Measurements from ENCODE around the gene PSMC3.

The PSMC3 gene

DNA sequence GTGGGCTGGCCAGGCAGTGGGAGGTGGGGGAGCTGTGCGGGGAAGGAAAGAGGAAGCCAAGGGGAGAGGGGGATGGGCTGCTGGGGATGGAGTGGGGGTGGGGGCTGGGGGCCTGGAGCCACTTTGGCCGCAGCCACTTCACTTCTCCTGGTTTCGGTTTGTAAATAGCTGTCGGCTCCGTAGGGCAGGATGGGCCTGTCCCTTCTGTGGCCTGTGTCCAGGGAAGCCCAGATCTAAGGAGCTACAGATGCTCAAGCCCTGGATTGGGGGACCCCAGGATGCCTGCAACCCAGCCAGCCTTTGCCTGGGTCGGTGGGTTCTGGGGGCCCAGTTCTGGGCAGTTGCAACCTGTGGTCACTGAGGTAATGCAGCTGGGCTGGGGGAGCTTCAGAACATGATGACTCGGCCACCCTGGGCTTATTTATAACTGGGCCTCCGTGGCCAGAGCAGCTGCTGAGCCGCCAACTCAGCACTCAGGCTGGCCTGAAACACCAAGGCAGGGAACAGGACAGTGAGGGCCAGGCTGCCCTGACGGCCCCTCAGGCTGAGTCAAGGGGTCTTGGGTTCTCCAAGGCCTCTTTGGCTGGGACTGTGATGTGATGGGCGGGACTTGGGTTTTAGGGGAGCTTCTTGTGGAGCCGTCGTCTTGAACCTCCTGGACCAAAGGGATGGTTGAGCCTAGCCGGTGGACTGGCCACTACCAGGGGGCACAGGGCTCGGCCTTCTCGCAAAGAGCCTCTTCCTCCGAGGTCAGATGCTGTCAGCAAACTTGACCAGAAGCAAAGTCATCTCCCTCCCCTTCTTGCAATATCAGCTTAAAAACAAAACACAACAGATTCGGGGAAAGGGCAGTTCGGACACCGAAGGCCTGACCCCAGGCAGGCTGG lies 32.8 kb downstream of the PSMC3 start:
- TF ChIP-seq, protein P1, sequence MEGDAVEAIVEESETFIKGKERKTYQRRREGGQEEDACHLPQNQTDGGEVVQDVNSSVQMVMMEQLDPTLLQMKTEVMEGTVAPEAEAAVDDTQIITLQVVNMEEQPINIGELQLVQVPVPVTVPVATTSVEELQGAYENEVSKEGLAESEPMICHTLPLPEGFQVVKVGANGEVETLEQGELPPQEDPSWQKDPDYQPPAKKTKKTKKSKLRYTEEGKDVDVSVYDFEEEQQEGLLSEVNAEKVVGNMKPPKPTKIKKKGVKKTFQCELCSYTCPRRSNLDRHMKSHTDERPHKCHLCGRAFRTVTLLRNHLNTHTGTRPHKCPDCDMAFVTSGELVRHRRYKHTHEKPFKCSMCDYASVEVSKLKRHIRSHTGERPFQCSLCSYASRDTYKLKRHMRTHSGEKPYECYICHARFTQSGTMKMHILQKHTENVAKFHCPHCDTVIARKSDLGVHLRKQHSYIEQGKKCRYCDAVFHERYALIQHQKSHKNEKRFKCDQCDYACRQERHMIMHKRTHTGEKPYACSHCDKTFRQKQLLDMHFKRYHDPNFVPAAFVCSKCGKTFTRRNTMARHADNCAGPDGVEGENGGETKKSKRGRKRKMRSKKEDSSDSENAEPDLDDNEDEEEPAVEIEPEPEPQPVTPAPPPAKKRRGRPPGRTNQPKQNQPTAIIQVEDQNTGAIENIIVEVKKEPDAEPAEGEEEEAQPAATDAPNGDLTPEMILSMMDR (conservative IDR thresholded peaks at IDR 0.05): no peak
- TF ChIP-seq ZFX (IDR thresholded peaks at IDR 0.05): no peak
- no peak overlapping the region for H3K27ac ChIP-seq

DNA sequence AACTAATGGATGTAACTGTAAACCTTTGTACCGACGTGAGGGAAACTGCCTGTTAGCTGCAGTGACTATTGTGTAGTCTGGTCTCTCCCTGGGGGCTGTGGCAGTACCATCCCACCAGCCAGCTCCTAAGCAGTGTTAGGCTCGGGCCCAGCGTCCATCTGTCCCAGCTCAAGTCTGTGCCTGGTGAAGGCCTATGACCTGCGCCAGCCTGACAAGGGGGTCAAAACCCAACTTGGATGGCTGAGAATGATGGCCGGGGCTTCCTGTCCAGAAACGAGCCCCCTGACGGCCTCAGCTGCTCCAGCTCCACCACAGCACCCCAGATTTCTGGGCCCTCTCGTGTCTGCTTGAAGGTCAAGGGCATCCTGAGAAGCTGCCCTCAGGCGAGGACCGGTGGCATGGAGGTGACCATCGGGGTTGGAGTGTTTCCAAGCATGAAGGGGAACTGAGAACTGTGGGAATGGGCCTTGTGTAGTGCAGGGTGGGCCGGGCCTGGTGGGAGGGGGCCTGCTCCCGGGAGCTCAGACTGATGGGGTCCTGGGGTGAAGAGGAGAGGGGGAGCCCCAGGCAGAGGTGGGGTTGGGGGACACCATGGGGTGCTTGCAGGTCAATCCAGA lies 33.6 kb downstream of the PSMC3 start:
- H3K27ac ChIP-seq: no peak overlapping the region
- no peak for TF ChIP-seq ZFX (IDR thresholded peaks at IDR 0.05)
- TF ChIP-seq, protein P1 (conservative IDR thresholded peaks at IDR 0.05): no peak

DNA sequence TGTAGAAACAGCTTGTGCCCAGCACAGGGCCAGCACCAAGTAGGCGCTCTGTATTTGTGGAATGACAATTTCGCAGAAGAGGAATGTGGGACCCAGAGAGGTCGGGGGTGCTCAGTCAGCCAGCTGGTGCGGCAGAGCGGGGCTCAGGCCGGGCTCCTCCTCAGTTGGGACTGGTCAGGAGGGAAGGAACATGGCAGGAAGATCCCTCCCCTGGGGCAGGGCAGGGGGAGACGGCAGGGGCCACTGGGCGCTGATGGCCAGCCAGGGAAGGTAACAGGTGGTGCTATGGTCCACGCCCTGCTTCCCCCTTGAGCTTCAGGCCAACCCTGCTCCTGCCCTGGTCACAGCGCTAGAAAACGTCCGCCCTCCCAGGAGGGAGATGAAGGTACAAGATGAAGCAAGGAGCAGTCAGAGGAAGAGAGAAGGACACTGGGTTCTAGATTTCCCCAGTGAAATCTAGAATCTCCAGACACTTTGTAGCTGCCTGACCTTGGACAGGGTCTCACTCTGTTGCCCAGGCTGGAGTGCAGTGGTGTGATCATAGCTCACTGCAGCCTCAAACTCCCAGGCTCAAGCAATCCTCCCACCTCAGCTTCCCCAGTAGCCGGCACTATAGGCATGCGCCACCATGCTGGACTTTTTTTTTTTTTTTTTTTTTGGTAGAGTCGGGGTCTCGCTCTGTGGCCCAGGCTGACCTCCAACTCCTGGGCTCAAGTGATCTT lies 34.4 kb downstream of the PSMC3 start:
- no peak overlapping the region for H3K27ac ChIP-seq
- no peak for TF ChIP-seq ZFX (IDR thresholded peaks at IDR 0.05)
- TF ChIP-seq, protein P1 (conservative IDR thresholded peaks at IDR 0.05): no peak

DNA sequence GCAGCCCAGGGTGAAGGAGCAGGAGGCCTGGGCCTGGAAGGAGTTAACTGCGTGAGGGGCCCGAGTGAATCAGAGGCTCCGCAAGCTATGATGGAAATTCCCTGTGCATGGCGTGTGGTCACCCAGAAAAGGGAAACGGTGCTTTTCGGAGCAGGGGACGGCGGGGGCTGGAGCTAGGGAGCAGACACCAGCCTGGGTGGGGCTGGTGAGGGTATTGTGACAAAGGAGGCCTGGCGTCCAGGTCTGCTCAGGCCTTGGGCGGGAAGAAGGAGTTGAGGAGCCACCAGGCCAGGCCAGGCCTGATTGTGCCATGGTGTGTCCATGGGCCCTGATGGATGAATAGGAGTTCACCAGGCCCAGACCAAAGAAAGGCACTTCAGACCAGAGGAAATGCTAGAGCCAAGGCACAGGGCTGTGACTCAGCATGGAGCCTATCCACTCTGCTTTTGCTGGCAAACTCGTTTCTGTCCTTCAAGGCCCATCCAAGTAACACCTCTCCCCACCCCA lies 35.1 kb downstream of the PSMC3 start:
- TF ChIP-seq, protein P1 (conservative IDR thresholded peaks at IDR 0.05): no peak
- TF ChIP-seq ZFX (IDR thresholded peaks at IDR 0.05): no peak
- H3K27ac ChIP-seq: no peak overlapping the region

DNA sequence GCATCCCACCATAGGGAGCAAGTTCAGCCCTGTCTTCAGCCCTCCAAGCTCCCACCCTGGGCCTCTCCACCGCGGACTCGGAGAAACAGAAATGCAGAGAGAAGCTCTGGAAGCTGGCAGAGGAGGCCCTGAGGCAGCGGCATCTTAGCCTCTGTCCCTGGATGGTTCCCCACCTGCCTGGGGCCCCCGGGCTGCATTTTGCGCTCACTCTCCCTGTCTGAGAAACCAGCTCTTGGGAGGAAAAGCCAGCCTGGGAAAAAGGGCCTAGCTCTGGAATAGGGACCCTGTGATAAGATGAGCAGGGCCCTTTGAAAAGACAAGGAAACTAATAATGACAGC lies 35.8 kb downstream of the PSMC3 start:
- TF ChIP-seq ZFX (IDR thresholded peaks at IDR 0.05): no peak
- TF ChIP-seq, protein P1 (conservative IDR thresholded peaks at IDR 0.05): no peak
- no peak overlapping the region for H3K27ac ChIP-seq

DNA sequence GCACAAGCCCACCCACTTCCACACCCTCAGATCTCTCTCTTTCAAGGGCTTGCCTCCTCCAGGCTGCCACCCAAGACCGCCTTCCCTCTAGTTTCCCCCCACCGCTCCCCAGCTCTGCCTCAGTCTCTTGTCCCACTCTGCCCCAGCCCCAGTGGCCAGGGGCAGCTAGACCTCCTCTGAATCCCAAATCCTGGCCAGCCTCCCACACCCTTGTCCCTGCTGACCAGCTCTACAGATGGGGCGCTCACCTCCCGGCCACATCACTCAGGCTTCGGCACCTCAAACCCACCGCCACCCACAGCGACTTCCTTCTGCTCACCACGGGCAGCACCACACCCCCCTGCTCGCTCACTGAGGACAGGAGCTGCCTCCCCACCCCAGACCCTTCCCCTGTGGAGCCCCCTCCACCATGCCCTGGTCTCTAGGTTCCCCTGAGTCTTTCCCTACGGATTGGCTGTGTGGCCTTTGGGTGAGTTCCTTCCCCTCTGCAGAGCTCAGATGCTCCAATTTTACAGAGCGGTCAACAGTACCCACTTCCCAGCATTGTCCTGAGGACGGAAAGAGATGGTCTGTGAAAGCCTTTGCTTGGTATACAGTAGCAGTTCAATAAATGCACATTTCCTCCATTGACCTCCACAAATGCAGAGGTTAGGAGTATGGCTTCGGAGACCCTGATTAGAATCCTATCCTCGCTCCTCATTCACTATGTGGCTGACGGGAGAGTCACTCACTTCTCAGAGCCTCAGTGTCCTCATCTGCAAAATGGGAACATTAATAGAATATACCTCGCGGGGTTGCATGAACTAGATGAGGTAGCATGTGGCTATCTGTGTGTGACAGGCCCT lies 36.4 kb downstream of the PSMC3 start:
- no peak for TF ChIP-seq ZFX (IDR thresholded peaks at IDR 0.05)
- TF ChIP-seq, protein P1 (conservative IDR thresholded peaks at IDR 0.05): no peak
- no peak overlapping the region for H3K27ac ChIP-seq

Measured in C4-2B (cell line).